Measurements from ENCODE around the gene VWA1. TPM values are rescaled to one million over a fixed set of nuclear protein-coding genes. Genes with fewer than 3 reads are reported as not detected.

VWA1 gene
- total and polyA plus RNA-seq, 4 donors, result 0.13 to 86.5 (median 20.0) TPM

- H3K36me3 ChIP-seq (ENCODE audit: control insufficient read depth in 1 of 2, insufficient read depth in 2 of 2, low read length in 1 of 2), result peaks cover 3 to 14% of the 10 kb centered on the region in 2 donors
- H3K9me3 ChIP-seq (ENCODE audit: control insufficient read depth, low read length), result no peaks in the 10 kb centered on the region
- no peak overlapping the region for H3K4me3 ChIP-seq (ENCODE audit: low read length in 2 of 2)
- no peaks in the 10 kb centered on the region for H3K27me3 ChIP-seq (ENCODE audit: control insufficient read depth in 1 of 2, insufficient read depth in 2 of 2, low read length in 1 of 2)
- no peaks in the 10 kb centered on the region for H3K4me1 ChIP-seq (ENCODE audit: control insufficient read depth in 1 of 2, insufficient read depth in 2 of 2, low read length in 2 of 2)
- intact Hi-C loops (cut with DNase I), result no loop called here
- ATAC-seq (ENCODE audit: low FRiP score), result no peak
- no peak for DNase-seq
- WGBS, 2 donors, result 96 to 98% methylated on average over 18 to 22 of the region's 25 CpGs
- H3K27ac ChIP-seq (ENCODE audit: low read depth in 1 of 2, low read length in 2 of 2), result no peak overlapping the region
Measured at GRCh38 chr1:1490633-1491230, 55.2 kb downstream of the VWA1 start.

- Histone ChIP-seq H3K4me1 (ENCODE audit: control insufficient read depth in 1 of 2, insufficient read depth in 2 of 2, low read length in 2 of 2) (no peaks in the 10 kb centered on the region), H3K9me3 (ENCODE audit: control insufficient read depth, low read length) (no peaks in the 10 kb centered on the region), H3K36me3 (ENCODE audit: control insufficient read depth in 1 of 2, insufficient read depth in 2 of 2, low read length in 1 of 2) (peaks cover 3 to 14% of the 10 kb centered on the region in 2 donors), H3K27ac (ENCODE audit: low read depth in 1 of 2, low read length in 2 of 2) (no peak overlapping the region), H3K4me3 (ENCODE audit: low read length in 2 of 2) (no peak overlapping the region), H3K27me3 (ENCODE audit: control insufficient read depth in 1 of 2, insufficient read depth in 2 of 2, low read length in 1 of 2) (no peaks in the 10 kb centered on the region)
- ATAC-seq (ENCODE audit: low FRiP score) (no peak), DNase-seq (no peak)
- WGBS, 2 donors, result 97 to 98% methylated on average over 10 of the region's 10 CpGs
- intact Hi-C loops (cut with DNase I), result no loop called here
Measured at GRCh38 chr1:1491601-1492000, 56.1 kb downstream of the VWA1 start.

Other genes starting within 250 kb of the VWA1 start
- 1 to 10 TPM; 1.0 to 1.1 TPM for gene TNFRSF18, start 229.1 kb upstream of the VWA1 start, total RNA-seq
- 1 to 10 TPM in 1 of 2 donors, not detected in 1; 1.3 TPM for gene TNFRSF18, start 229.1 kb upstream of the VWA1 start, polyA plus RNA-seq
- 1 to 10 TPM; 1.6 to 3.5 TPM for gene TNFRSF4, start 221.5 kb upstream of the VWA1 start, total RNA-seq
- 1 to 10 TPM in 1 of 2 donors, not detected in 1; 1.0 TPM for gene TNFRSF4, start 221.5 kb upstream of the VWA1 start, polyA plus RNA-seq
- 100 to 1,000 TPM; 138 to 140 TPM for gene SDF4, start 203.7 kb upstream of the VWA1 start, total RNA-seq
- 100 to 1,000 TPM in 1 of 2 donors, 10 to 100 TPM in 1; 73.3 to 158 TPM for gene SDF4, start 203.7 kb upstream of the VWA1 start, polyA plus RNA-seq
- gene B3GALT6, start 203.5 kb upstream of the VWA1 start, total RNA-seq, result 10 to 100 TPM; 11.3 to 12.8 TPM
- gene B3GALT6, start 203.5 kb upstream of the VWA1 start, polyA plus RNA-seq, result 1 to 10 TPM; 2.5 to 9.3 TPM
- 1 to 10 TPM; 3.9 to 4.3 TPM for gene C1QTNF12, start 189.0 kb upstream of the VWA1 start, total RNA-seq
- gene C1QTNF12, start 189.0 kb upstream of the VWA1 start, polyA plus RNA-seq, result 10 to 100 TPM in 1 of 2 donors, 1 to 10 TPM in 1; 3.4 to 10.0 TPM
- 10 to 100 TPM; 46.9 to 49.4 TPM for gene UBE2J2, start 161.8 kb upstream of the VWA1 start, total RNA-seq
- 10 to 100 TPM; 17.2 to 49.3 TPM for gene UBE2J2, start 161.8 kb upstream of the VWA1 start, polyA plus RNA-seq
- gene SCNN1D, start 155.3 kb upstream of the VWA1 start, total RNA-seq, result 1 to 10 TPM; 3.5 to 8.2 TPM
- 10 to 100 TPM in 1 of 2 donors, 1 to 10 TPM in 1; 7.9 to 24.1 TPM for gene SCNN1D, start 155.3 kb upstream of the VWA1 start, polyA plus RNA-seq
- gene ACAP3, start 127.8 kb upstream of the VWA1 start, total RNA-seq, result 10 to 100 TPM; 25.0 to 69.2 TPM
- gene ACAP3, start 127.8 kb upstream of the VWA1 start, polyA plus RNA-seq, result 10 to 100 TPM; 10.6 to 63.9 TPM
- gene PUSL1, start 127.1 kb upstream of the VWA1 start, total RNA-seq, result 10 to 100 TPM in 1 of 2 donors, 1 to 10 TPM in 1; 7.4 to 12.6 TPM
- 10 to 100 TPM in 1 of 2 donors, 1 to 10 TPM in 1; 5.8 to 13.7 TPM for gene PUSL1, start 127.1 kb upstream of the VWA1 start, polyA plus RNA-seq
- 100 to 1,000 TPM; 114 to 121 TPM for gene INTS11, start 111.0 kb upstream of the VWA1 start, total RNA-seq
- gene INTS11, start 111.0 kb upstream of the VWA1 start, polyA plus RNA-seq, result 100 to 1,000 TPM in 1 of 2 donors, 10 to 100 TPM in 1; 48.0 to 995 TPM
- gene CPTP, start 110.9 kb upstream of the VWA1 start, total RNA-seq, result 10 to 100 TPM; 13.9 to 16.4 TPM
- gene CPTP, start 110.9 kb upstream of the VWA1 start, polyA plus RNA-seq, result 10 to 100 TPM; 12.9 to 14.9 TPM
- under 1 TPM; 0.24 to 0.36 TPM for gene TAS1R3, start 104.4 kb upstream of the VWA1 start, total RNA-seq
- under 1 TPM; 0.25 to 0.31 TPM for gene TAS1R3, start 104.4 kb upstream of the VWA1 start, polyA plus RNA-seq
- gene DVL1, start 86.3 kb upstream of the VWA1 start, total RNA-seq, result 10 to 100 TPM; 48.7 to 53.7 TPM
- gene DVL1, start 86.3 kb upstream of the VWA1 start, polyA plus RNA-seq, result 10 to 100 TPM; 21.2 to 71.9 TPM
- 100 to 1,000 TPM; 105 to 221 TPM for gene MXRA8, start 77.1 kb upstream of the VWA1 start, total RNA-seq
- gene MXRA8, start 77.1 kb upstream of the VWA1 start, polyA plus RNA-seq, result 100 to 1,000 TPM in 1 of 2 donors, 10 to 100 TPM in 1; 52.3 to 364 TPM
- 10 to 100 TPM; 59.6 to 65.6 TPM for gene AURKAIP1, start 60.5 kb upstream of the VWA1 start, total RNA-seq
- gene AURKAIP1, start 60.5 kb upstream of the VWA1 start, polyA plus RNA-seq, result 100 to 1,000 TPM; 119 to 154 TPM
- gene CCNL2, start 36.4 kb upstream of the VWA1 start, total RNA-seq, result 100 to 1,000 TPM; 153 to 246 TPM
- gene CCNL2, start 36.4 kb upstream of the VWA1 start, polyA plus RNA-seq, result 100 to 1,000 TPM in 1 of 2 donors, 10 to 100 TPM in 1; 34.6 to 409 TPM
- gene MRPL20, start 28.4 kb upstream of the VWA1 start, total RNA-seq, result 10 to 100 TPM; 69.7 to 70.2 TPM
- 100 to 1,000 TPM; 144 to 184 TPM for gene MRPL20, start 28.4 kb upstream of the VWA1 start, polyA plus RNA-seq
- gene ANKRD65, start 14.4 kb upstream of the VWA1 start, total RNA-seq, result 1 to 10 TPM; 1.5 to 6.9 TPM
- gene ANKRD65, start 14.4 kb upstream of the VWA1 start, polyA plus RNA-seq, result under 1 TPM in 1 of 2 donors, not detected in 1; 0.13 TPM
- gene ATAD3C, start 14.0 kb downstream of the VWA1 start, total RNA-seq, result 1 to 10 TPM in 1 of 2 donors, under 1 TPM in 1; 0.42 to 5.5 TPM
- under 1 TPM in 1 of 2 donors, not detected in 1; 0.08 TPM for gene ATAD3C, start 14.0 kb downstream of the VWA1 start, polyA plus RNA-seq
- 10 to 100 TPM in 1 of 2 donors, 1 to 10 TPM in 1; 8.1 to 21.5 TPM for gene ATAD3B, start 36.1 kb downstream of the VWA1 start, total RNA-seq
- 10 to 100 TPM in 1 of 2 donors, 1 to 10 TPM in 1; 6.1 to 44.8 TPM for gene ATAD3B, start 36.1 kb downstream of the VWA1 start, polyA plus RNA-seq
- 10 to 100 TPM; 11.9 to 13.2 TPM for gene ATAD3A, start 76.5 kb downstream of the VWA1 start, total RNA-seq
- gene ATAD3A, start 76.5 kb downstream of the VWA1 start, polyA plus RNA-seq, result 10 to 100 TPM in 1 of 2 donors, 1 to 10 TPM in 1; 8.3 to 20.2 TPM
- 1 to 10 TPM; 6.2 to 7.8 TPM for gene TMEM240, start 104.9 kb downstream of the VWA1 start, total RNA-seq
- 10 to 100 TPM in 1 of 2 donors, 1 to 10 TPM in 1; 1.1 to 15.1 TPM for gene TMEM240, start 104.9 kb downstream of the VWA1 start, polyA plus RNA-seq
- 10 to 100 TPM; 67.7 to 71.5 TPM for gene SSU72, start 139.2 kb downstream of the VWA1 start, total RNA-seq
- 10 to 100 TPM; 65.0 to 92.8 TPM for gene SSU72, start 139.2 kb downstream of the VWA1 start, polyA plus RNA-seq
- 1 to 10 TPM; 1.2 to 3.0 TPM for gene FNDC10, start 164.4 kb downstream of the VWA1 start, total RNA-seq
- gene FNDC10, start 164.4 kb downstream of the VWA1 start, polyA plus RNA-seq, result under 1 TPM; 0.38 to 0.50 TPM
- gene MIB2, start 179.8 kb downstream of the VWA1 start, total RNA-seq, result 10 to 100 TPM; 45.0 to 77.7 TPM
- 100 to 1,000 TPM in 1 of 2 donors, 10 to 100 TPM in 1; 20.4 to 220 TPM for gene MIB2, start 179.8 kb downstream of the VWA1 start, polyA plus RNA-seq
- gene MMP23B, start 196.5 kb downstream of the VWA1 start, total RNA-seq, result 10 to 100 TPM; 15.5 to 74.5 TPM
- 100 to 1,000 TPM in 1 of 2 donors, 10 to 100 TPM in 1; 41.2 to 120 TPM for gene MMP23B, start 196.5 kb downstream of the VWA1 start, polyA plus RNA-seq
- 10 to 100 TPM; 25.2 to 27.0 TPM for gene CDK11B, start 223.3 kb downstream of the VWA1 start, total RNA-seq
- 10 to 100 TPM; 42.3 to 44.7 TPM for gene CDK11B, start 223.3 kb downstream of the VWA1 start, polyA plus RNA-seq

All from aorta (tissue), 5 donors.